SU-DHL-6 (cell line): ENCODE data around the gene RHOH.
"Not testable (repeated sequence)": the region's sequence is repeated elsewhere in the genome, so short reads cannot be mapped to it uniquely, and the experiment has no call there.

Source experiments
- H2AFZ ChIP-seq: fragments of 200-600 bp; sonication (generic); 2 replicates; pipeline ENCODE4 v1.6.1; 2014; ENCODE audit warnings: low read depth, mild to moderate bottlenecking, moderate library complexity, mixed read lengths, antibody characterized with exemption, low read length; ENCODE audit not compliant: severe bottlenecking
- H3F3A ChIP-seq: fragments of 200-600 bp; shearing (Covaris generic); 2 replicates; pipeline ENCODE4 v1.6.0; 2016; ENCODE audit warnings: antibody characterized with exemption, mild to moderate bottlenecking; ENCODE audit not compliant: insufficient read depth
- H3K27ac ChIP-seq: fragments of 200-600 bp; sonication (generic); 2 replicates; pipeline ENCODE4 v1.5.1; 2016; ENCODE audit warnings: low read depth, mild to moderate bottlenecking, low read length, moderate library complexity, mixed read lengths
- H3K27me3 ChIP-seq: fragments of 200-600 bp; sonication (generic), shearing (Covaris generic); 2 replicates; pipeline ENCODE4 v1.6.0; 2014; ENCODE audit warnings: mild to moderate bottlenecking, low read length
- H3K36me3 ChIP-seq: fragments of 200-600 bp; sonication (generic); 2 replicates; pipeline ENCODE4 v1.6.1; 2014; ENCODE audit warnings: mild to moderate bottlenecking, low read length, mixed read lengths
- H3K4me2 ChIP-seq: fragments of 300-600, 200-600 bp; shearing (Covaris generic), sonication (generic); 2 replicates; pipeline ENCODE4 v1.6.0; 2014; ENCODE audit warnings: low read length, low read depth, mild to moderate bottlenecking; ENCODE audit not compliant: poor library complexity, severe bottlenecking
- H3K4me3 ChIP-seq: fragments of 200-600 bp; sonication (generic); 2 replicates; pipeline ENCODE4 v1.5.1; 2014; ENCODE audit warnings: antibody characterized with exemption, low read length, mild to moderate bottlenecking, mixed read lengths; ENCODE audit not compliant: insufficient read depth, poor library complexity, severe bottlenecking
- H3K79me2 ChIP-seq: fragments of 200-600 bp; sonication (generic); 2 replicates; pipeline ENCODE4 v1.6.1; 2014; ENCODE audit warnings: mild to moderate bottlenecking, low read length, moderate library complexity; ENCODE audit not compliant: insufficient read depth
- H3K9ac ChIP-seq: fragments of 200-600 bp; sonication (generic); 2 replicates; pipeline ENCODE4 v1.7.0; 2014; ENCODE audit warnings: mild to moderate bottlenecking, low read length
- H3K9me2 ChIP-seq: fragments of 200-600 bp; sonication (generic); replicated peaks from 2 replicates; pipeline ENCODE4 v1.6.1; 2014; ENCODE audit warnings: low read length; ENCODE audit not compliant: insufficient read depth
- H3K9me3 ChIP-seq: fragments of 200-600 bp; sonication (generic); 2 replicates; pipeline ENCODE4 v1.6.1; 2014; ENCODE audit warnings: low read length, mixed read lengths; ENCODE audit not compliant: insufficient read depth
- H4K20me1 ChIP-seq: fragments of 200-600 bp; sonication (generic); 2 replicates; pipeline ENCODE4 v1.6.1; 2014; ENCODE audit warnings: low read depth, mild to moderate bottlenecking, antibody characterized with exemption, low read length, moderate library complexity, mixed read lengths
- EZH2phosphoT487 ChIP-seq: fragments of 200-600 bp; sonication (generic), shearing (Covaris generic); conservative IDR thresholded peaks from 2 replicates; pipeline ENCODE4 v1.6.1; 2018; ENCODE audit warnings: mild to moderate bottlenecking, antibody characterized with exemption, low read length, moderate library complexity, mixed read lengths
- TF ChIP-seq, protein P1 (sequence below): fragments of 200-600 bp; sonication (generic); IDR thresholded peaks from one replicate; pipeline ENCODE4 v1.5.1; 2017; ENCODE audit warnings: antibody characterized with exemption, mild to moderate bottlenecking, low read length, moderate library complexity; ENCODE audit not compliant: insufficient read depth, poor library complexity, severe bottlenecking

Gene RHOH

DNA sequence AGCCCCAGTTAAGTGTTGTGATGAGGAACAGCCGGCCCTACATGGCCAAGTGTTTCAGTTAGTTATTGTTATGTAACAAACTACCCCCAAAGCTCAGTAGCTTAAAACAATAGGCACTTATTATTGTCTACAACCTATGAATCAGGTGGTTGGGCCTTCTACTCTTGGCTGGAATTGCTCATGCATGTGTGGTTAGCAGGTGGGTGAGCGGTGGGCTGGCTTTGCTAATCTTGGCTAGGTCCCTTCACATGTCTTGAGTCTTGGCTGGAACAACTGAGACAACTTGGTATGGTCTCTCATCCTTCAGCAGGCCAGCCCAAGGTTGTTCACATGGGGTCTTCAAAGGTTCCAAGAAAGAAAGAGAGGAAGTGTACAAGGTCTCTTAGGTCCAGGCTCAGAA is 83.8 kb downstream of the RHOH start:
- H3K27ac ChIP-seq = no peak overlapping the region
- H3K4me2 ChIP-seq = no peak overlapping the region
- H3F3A ChIP-seq = no peaks in the 10 kb centered on the region
- no peaks in the 10 kb centered on the region for H3K36me3 ChIP-seq
- no peaks in the 10 kb centered on the region for H3K9me3 ChIP-seq
- TF ChIP-seq EZH2phosphoT487 = no peak
- TF ChIP-seq, protein P1, sequence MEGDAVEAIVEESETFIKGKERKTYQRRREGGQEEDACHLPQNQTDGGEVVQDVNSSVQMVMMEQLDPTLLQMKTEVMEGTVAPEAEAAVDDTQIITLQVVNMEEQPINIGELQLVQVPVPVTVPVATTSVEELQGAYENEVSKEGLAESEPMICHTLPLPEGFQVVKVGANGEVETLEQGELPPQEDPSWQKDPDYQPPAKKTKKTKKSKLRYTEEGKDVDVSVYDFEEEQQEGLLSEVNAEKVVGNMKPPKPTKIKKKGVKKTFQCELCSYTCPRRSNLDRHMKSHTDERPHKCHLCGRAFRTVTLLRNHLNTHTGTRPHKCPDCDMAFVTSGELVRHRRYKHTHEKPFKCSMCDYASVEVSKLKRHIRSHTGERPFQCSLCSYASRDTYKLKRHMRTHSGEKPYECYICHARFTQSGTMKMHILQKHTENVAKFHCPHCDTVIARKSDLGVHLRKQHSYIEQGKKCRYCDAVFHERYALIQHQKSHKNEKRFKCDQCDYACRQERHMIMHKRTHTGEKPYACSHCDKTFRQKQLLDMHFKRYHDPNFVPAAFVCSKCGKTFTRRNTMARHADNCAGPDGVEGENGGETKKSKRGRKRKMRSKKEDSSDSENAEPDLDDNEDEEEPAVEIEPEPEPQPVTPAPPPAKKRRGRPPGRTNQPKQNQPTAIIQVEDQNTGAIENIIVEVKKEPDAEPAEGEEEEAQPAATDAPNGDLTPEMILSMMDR = no peak
- no peak overlapping the region for H3K4me3 ChIP-seq
- H3K9ac ChIP-seq = no peak overlapping the region
- no peak overlapping the region for H2AFZ ChIP-seq
- no peaks in the 10 kb centered on the region for H3K27me3 ChIP-seq
- H4K20me1 ChIP-seq = no peaks in the 10 kb centered on the region
- no peaks in the 10 kb centered on the region for H3K9me2 ChIP-seq
- H3K79me2 ChIP-seq = no peaks in the 10 kb centered on the region

DNA sequence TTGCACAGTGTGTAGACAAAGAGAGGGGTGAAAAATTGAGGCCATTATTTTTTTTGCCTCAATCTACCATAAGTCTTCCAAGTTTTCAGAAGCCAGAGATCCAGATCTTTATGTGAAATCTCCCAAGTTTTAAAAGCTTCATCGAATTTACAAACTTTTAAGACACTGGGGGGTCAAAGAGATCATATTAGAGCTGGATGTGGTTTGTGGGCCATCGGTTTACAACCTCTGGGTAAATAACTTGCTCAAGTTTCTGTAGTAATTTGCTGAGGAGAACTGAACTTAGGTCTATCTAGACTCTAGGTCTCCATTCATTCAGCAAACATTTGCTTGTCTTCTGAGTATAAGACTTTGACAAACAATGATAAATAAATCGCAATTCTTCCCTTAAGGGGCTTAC is 84.3 kb downstream of the RHOH start:
- no peaks in the 10 kb centered on the region for H3K27me3 ChIP-seq
- H3K9me2 ChIP-seq = no peaks in the 10 kb centered on the region
- H2AFZ ChIP-seq = no peak overlapping the region
- TF ChIP-seq, protein P1 = no peak
- TF ChIP-seq EZH2phosphoT487 = no peak
- H3K79me2 ChIP-seq = no peaks in the 10 kb centered on the region
- no peak overlapping the region for H3K9ac ChIP-seq
- H3K9me3 ChIP-seq = no peaks in the 10 kb centered on the region
- no peaks in the 10 kb centered on the region for H4K20me1 ChIP-seq
- H3K4me2 ChIP-seq = no peak overlapping the region
- no peak overlapping the region for H3K27ac ChIP-seq
- no peaks in the 10 kb centered on the region for H3F3A ChIP-seq
- no peaks in the 10 kb centered on the region for H3K36me3 ChIP-seq
- H3K4me3 ChIP-seq = no peak overlapping the region

DNA sequence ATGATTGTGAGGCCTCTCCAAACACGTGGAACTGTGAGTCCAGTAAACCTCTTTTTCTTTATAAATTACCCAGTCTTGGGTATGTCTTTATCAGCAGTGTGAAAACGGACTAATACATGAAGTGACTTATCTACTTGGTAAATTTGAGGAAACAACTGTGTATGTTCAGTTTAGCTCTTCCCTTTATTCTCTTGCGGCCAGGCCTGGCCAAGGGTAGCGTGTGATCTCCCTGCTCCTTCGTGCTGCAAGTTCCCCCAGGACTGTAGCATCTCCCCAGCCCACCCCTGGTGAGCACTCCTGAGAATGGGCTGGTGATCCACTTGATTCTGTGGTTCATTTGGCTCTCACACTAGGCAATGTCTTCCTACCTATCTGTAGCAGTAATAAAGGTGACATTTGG is 85.1 kb downstream of the RHOH start:
- Histone ChIP-seq H3F3A (no peaks in the 10 kb centered on the region), H2AFZ (no peak overlapping the region), H3K27me3 (no peaks in the 10 kb centered on the region), H3K9me3 (no peaks in the 10 kb centered on the region), H3K9ac (no peak overlapping the region), H3K4me2 (no peak overlapping the region), H3K9me2 (no peaks in the 10 kb centered on the region), H4K20me1 (no peaks in the 10 kb centered on the region), H3K4me3 (no peak overlapping the region), H3K36me3 (no peaks in the 10 kb centered on the region), H3K79me2 (no peaks in the 10 kb centered on the region), H3K27ac (no peak overlapping the region)
- TF ChIP-seq, protein P1 = no peak
- TF ChIP-seq EZH2phosphoT487 = no peak

DNA sequence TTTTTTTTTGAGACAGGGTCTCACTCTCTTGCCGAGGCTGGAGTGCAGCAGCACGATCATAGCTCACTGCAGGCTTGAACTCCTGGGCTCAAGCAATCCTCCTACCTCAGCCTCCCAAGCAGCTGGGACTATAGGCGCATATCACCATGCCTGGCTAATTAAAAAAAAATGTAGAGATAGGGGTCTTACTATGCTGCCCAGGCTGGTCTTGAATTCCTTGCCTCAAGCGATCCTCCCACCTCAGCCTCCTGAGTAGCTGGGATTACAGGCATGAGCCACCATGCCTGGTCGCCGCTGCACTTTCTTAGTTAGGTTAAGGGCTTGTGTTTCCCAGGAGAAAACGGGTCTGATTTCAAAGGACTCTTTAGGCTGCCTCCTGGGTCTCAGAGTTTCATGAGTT is 86.0 kb downstream of the RHOH start:
- H2AFZ ChIP-seq, H4K20me1 ChIP-seq, H3K79me2 ChIP-seq, H3K4me3 ChIP-seq, H3K4me2 ChIP-seq, H3K36me3 ChIP-seq, H3F3A ChIP-seq, H3K9ac ChIP-seq, H3K27ac ChIP-seq, H3K9me2 ChIP-seq, H3K27me3 ChIP-seq, H3K9me3 ChIP-seq: not testable (repeated sequence)
